ENCODE data around the gene KCNAB1.

KCNAB1 gene

DNA sequence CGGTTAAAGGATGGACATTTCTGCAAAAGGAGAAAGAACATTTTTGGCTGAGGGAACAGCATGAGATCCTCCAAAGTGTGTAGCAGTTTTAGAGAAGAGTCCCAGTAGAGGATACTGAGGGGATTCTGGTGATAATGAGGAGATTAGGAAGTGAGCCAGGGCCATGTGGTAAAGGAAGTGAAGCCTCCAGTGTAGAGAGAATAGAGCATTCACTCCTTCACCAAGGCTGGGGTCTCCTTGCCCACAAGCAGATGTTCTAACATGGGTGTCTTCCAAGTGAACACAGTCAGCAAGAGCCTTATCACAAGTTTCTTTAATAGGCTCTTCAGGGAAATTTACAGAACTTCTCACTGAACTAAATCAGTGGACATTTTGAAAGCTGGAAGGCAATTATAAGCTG is 260.9 kb downstream of the KCNAB1 start:
- no peak for TF ChIP-seq SUZ12 (IDR thresholded peaks at IDR 0.05; ENCODE audit: extremely low read depth, insufficient read depth, insufficient read length)
- no peak for TF ChIP-seq ZNF274 (IDR thresholded peaks at IDR 0.05; ENCODE audit: low read depth, low read length)
- TF ChIP-seq YY1 (IDR thresholded peaks at IDR 0.05; ENCODE audit: insufficient read depth, insufficient read length), result no peak
- no peak for DNase-seq (ENCODE audit: low read depth, low spot score)
- Histone ChIP-seq H3K9ac (ENCODE audit: insufficient read length, low read depth) (no peak overlapping the region), H3K4me3 (ENCODE audit: insufficient read length, low read depth) (no peak overlapping the region), H3K9me3 (ENCODE audit: insufficient read depth, low read length) (no peaks in the 10 kb centered on the region), H3K4me1 (ENCODE audit: insufficient read depth, insufficient read length) (no peaks in the 10 kb centered on the region), H3K27me3 (ENCODE audit: insufficient read depth, insufficient read length) (no peaks in the 10 kb centered on the region), H3K36me3 (ENCODE audit: insufficient read depth, insufficient read length, low read length) (no peaks in the 10 kb centered on the region)

DNA sequence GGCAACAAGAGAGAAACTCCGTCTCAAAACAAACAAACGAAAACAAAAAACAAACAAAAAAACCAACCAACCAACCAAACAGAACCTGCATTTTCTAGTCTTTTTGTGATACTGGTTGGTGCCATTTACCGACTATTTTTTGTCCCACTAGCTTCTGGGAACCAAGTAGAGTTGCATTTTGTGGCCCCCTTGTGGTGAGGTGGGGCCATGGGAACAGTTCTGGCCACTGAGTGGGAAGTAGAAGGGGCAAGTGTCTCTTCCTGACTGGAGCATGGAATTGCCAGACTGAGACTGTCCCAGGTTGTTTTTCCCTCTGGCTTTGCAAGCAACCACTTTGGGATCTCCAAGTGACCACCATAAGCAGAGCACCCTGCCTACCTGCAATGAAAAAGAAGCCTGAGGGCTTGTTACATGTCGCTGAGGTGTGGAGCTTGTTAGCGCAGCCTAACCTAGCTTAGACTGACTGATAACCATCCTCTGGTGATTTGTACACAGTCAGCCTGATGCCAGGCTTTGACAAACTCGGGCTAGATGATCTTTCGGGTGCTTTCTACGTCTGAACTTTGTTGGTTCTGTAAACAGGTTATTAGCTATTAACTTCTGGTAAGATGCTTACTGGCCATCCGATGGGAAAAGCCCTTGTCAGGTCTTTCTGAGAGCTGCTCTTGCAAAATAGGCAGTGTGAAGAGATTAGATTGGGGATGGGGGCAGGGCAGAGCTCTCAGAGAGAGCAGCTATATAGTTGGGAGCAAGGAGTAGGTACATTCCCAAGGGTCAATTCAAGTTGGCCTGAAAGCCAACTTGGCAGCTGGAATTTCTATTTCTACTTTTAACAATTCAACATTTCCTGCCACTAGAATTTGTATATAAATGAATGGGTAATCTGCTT is 262.3 kb downstream of the KCNAB1 start:
- no peaks in the 10 kb centered on the region for H3K36me3 ChIP-seq (ENCODE audit: insufficient read depth, insufficient read length, low read length)
- TF ChIP-seq YY1 (IDR thresholded peaks at IDR 0.05; ENCODE audit: insufficient read depth, insufficient read length) (no peak), ZNF274 (IDR thresholded peaks at IDR 0.05; ENCODE audit: low read depth, low read length) (no peak), SUZ12 (IDR thresholded peaks at IDR 0.05; ENCODE audit: extremely low read depth, insufficient read depth, insufficient read length) (no peak)
- no peak overlapping the region for H3K4me3 ChIP-seq (ENCODE audit: insufficient read length, low read depth)
- DNase-seq (ENCODE audit: low read depth, low spot score), result no peak
- no peak overlapping the region for H3K9ac ChIP-seq (ENCODE audit: insufficient read length, low read depth)
- H3K4me1 ChIP-seq (ENCODE audit: insufficient read depth, insufficient read length), result no peaks in the 10 kb centered on the region
- no peaks in the 10 kb centered on the region for H3K27me3 ChIP-seq (ENCODE audit: insufficient read depth, insufficient read length)
- H3K9me3 ChIP-seq (ENCODE audit: insufficient read depth, low read length), result no peaks in the 10 kb centered on the region

DNA sequence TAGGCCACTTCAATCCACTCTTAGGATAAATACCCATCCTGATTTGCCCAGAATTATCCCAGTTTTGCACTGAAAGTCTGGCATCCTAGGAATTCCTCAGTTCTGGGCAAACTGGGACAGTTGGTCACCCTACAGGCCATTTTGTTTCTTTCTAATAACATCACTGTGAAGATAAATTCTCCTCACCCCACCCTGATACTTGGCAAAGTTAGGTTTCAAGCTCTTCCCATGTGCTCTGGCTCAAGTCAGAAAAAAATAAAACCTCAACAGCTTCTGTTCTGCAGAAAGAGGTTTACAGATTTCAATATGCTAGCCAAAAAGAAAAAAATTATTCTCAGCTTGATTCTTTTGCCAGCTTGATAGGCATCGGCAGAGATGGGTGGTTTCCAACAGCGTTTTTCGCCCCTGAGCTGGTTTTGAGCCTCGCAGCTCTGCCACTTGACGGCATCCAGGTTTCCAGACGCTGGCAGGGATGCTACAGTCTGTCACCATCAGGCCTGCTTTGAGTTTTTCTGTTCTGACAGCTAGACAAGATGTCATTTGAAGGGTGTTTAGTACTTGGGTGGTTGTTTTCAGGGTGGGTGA is 263.2 kb downstream of the KCNAB1 start:
- no peak for DNase-seq (ENCODE audit: low read depth, low spot score)
- no peak for TF ChIP-seq ZNF274 (IDR thresholded peaks at IDR 0.05; ENCODE audit: low read depth, low read length)
- no peak for TF ChIP-seq SUZ12 (IDR thresholded peaks at IDR 0.05; ENCODE audit: extremely low read depth, insufficient read depth, insufficient read length)
- no peak for TF ChIP-seq YY1 (IDR thresholded peaks at IDR 0.05; ENCODE audit: insufficient read depth, insufficient read length)
- H3K27me3 ChIP-seq (ENCODE audit: insufficient read depth, insufficient read length), result no peaks in the 10 kb centered on the region
- H3K9me3 ChIP-seq (ENCODE audit: insufficient read depth, low read length), result no peaks in the 10 kb centered on the region
- H3K4me1 ChIP-seq (ENCODE audit: insufficient read depth, insufficient read length), result no peaks in the 10 kb centered on the region
- H3K4me3 ChIP-seq (ENCODE audit: insufficient read length, low read depth), result no peak overlapping the region
- no peak overlapping the region for H3K9ac ChIP-seq (ENCODE audit: insufficient read length, low read depth)
- H3K36me3 ChIP-seq (ENCODE audit: insufficient read depth, insufficient read length, low read length), result no peaks in the 10 kb centered on the region

GRCh38 chr3:156388497-156389448 is 268.4 kb downstream of the KCNAB1 start:
- no peak for DNase-seq (ENCODE audit: low read depth, low spot score)
- TF ChIP-seq ZNF274 (IDR thresholded peaks at IDR 0.05; ENCODE audit: low read depth, low read length), result no peak
- TF ChIP-seq SUZ12 (IDR thresholded peaks at IDR 0.05; ENCODE audit: extremely low read depth, insufficient read depth, insufficient read length), result no peak

DNA sequence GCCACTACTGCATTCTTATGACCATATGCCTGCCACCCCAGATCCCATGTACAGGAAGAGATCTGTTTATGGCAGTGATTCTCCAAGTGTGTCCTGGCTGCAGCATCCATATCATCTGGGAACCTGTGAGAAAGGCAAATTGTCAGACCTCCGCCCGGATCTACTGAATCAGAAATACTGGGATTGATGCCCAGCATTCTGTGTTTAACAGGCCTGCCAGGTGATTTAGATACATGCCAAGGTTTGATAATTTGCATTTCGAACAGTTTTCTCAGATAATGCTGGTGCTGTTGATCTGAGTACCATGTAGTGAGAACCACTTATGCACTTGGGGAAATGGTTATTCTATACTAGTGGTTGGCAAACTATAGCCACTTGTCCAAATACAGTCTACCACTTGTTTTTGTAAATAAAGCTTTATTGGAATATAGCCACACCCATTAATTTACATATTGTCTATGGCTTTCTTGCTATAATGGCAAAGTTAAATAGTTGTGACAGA is 269.1 kb downstream of the KCNAB1 start:
- Histone ChIP-seq H3K36me3 (ENCODE audit: insufficient read depth, insufficient read length, low read length) (no peaks in the 10 kb centered on the region), H3K9me3 (ENCODE audit: insufficient read depth, low read length) (no peaks in the 10 kb centered on the region), H3K4me3 (ENCODE audit: insufficient read length, low read depth) (no peak overlapping the region), H3K4me1 (ENCODE audit: insufficient read depth, insufficient read length) (no peaks in the 10 kb centered on the region), H3K27me3 (ENCODE audit: insufficient read depth, insufficient read length) (no peaks in the 10 kb centered on the region), H3K9ac (ENCODE audit: insufficient read length, low read depth) (no peak overlapping the region)
- no peak for DNase-seq (ENCODE audit: low read depth, low spot score)
- TF ChIP-seq YY1 (IDR thresholded peaks at IDR 0.05; ENCODE audit: insufficient read depth, insufficient read length), result no peak

More at GRCh38 chr3:156388497-156389448, 268.4 kb downstream of the KCNAB1 start:
- H3K9me3 ChIP-seq (ENCODE audit: insufficient read depth, low read length), result no peaks in the 10 kb centered on the region
- H3K36me3 ChIP-seq (ENCODE audit: insufficient read depth, insufficient read length, low read length), result no peaks in the 10 kb centered on the region
- H3K4me1 ChIP-seq (ENCODE audit: insufficient read depth, insufficient read length), result no peaks in the 10 kb centered on the region
- H3K4me3 ChIP-seq (ENCODE audit: insufficient read length, low read depth), result no peak overlapping the region
- H3K9ac ChIP-seq (ENCODE audit: insufficient read length, low read depth), result no peak overlapping the region
- no peaks in the 10 kb centered on the region for H3K27me3 ChIP-seq (ENCODE audit: insufficient read depth, insufficient read length)

- Histone ChIP-seq H3K9ac (ENCODE audit: insufficient read length, low read depth) (no peak overlapping the region), H3K4me3 (ENCODE audit: insufficient read length, low read depth) (no peak overlapping the region), H3K9me3 (ENCODE audit: insufficient read depth, low read length) (no peaks in the 10 kb centered on the region), H3K4me1 (ENCODE audit: insufficient read depth, insufficient read length) (no peaks in the 10 kb centered on the region), H3K27me3 (ENCODE audit: insufficient read depth, insufficient read length) (no peaks in the 10 kb centered on the region), H3K36me3 (ENCODE audit: insufficient read depth, insufficient read length, low read length) (no peaks in the 10 kb centered on the region)
- TF ChIP-seq YY1 (IDR thresholded peaks at IDR 0.05; ENCODE audit: insufficient read depth, insufficient read length) (no peak), SUZ12 (IDR thresholded peaks at IDR 0.05; ENCODE audit: extremely low read depth, insufficient read depth, insufficient read length) (no peak), ZNF274 (IDR thresholded peaks at IDR 0.05; ENCODE audit: low read depth, low read length) (no peak)
- no peak for DNase-seq (ENCODE audit: low read depth, low spot score)
Measured at GRCh38 chr3:156390846-156391245, 270.5 kb downstream of the KCNAB1 start.

Measured in NT2/D1 (cell line).